Breast epithelium (tissue), 3 donors: Measurements from ENCODE around the gene PIP4K2B.

Experiments
- CTCF ChIP-seq, 3 donors: fragments of 450-650 bp; IDR thresholded peaks; one replicate each; pipeline ENCODE4 v1.5.1; 2016 to 2017; ENCODE audit warnings: antibody characterized with exemption in 3 of 3, mild to moderate bottlenecking in 3 of 3, moderate library complexity in 3 of 3
- POLR2A ChIP-seq: fragments of 450-650 bp; IDR thresholded peaks from one replicate; pipeline ENCODE4 v1.6.1; 2016; ENCODE audit warnings: antibody characterized with exemption, mild to moderate bottlenecking, moderate library complexity
- POLR2AphosphoS5 ChIP-seq, 3 donors: sonication (generic); formaldehyde crosslinking; IDR thresholded peaks; one replicate each; pipeline ENCODE4 v1.6.1; 2017; ENCODE audit warnings: antibody characterized with exemption in 3 of 3

GRCh38 chr17:38751144-38751807 lies 48.1 kb downstream of the PIP4K2B start:
- TF ChIP-seq CTCF (IDR thresholded peaks at IDR 0.05) (no peak), POLR2A (no peak), POLR2AphosphoS5 (IDR thresholded peaks at IDR 0.05) (no peak)
